Keratinocyte (primary cell): Measurements from ENCODE around the gene FRAT2. TPM values are rescaled to one million over a fixed set of nuclear protein-coding genes. Genes with fewer than 3 reads are reported as not detected.

ENCODE experiments used
- DNase-seq: peaks from one replicate; pipeline ENCODE4 v3.0.0-alpha.2; 2011; ENCODE audit warnings: low read depth, missing footprints, low spot score
- FAIRE-seq: peaks from 2 replicates; lab custom pipeline; 2011; peaks lifted over from hg19 to GRCh38; lab: Jason Lieb, UNC
- H2AFZ ChIP-seq: 2 replicates; pipeline ENCODE4 v1.6.0; 2012; ENCODE audit warnings: low read length, control low read depth, inconsistent platforms; ENCODE audit not compliant: control insufficient read depth
- H3K27ac ChIP-seq: 2 replicates; pipeline ENCODE4 v1.5.1; 2011; ENCODE audit warnings: low read length; ENCODE audit not compliant: control insufficient read depth, insufficient read depth
- H3K27me3 ChIP-seq: 3 replicates; pipeline ENCODE4 v1.6.0; 2011; ENCODE audit warnings: low read length; ENCODE audit not compliant: control insufficient read depth, insufficient read depth; ENCODE audit errors: extremely low read depth
- H3K36me3 ChIP-seq, 2 experiments: 2 replicates in 1 of 2; 3 replicates in 1 of 2; pipeline ENCODE4 v1.5.1; 2011; ENCODE audit warnings: low read length in 2 of 2, mild to moderate bottlenecking in 1 of 2; ENCODE audit not compliant: control insufficient read depth in 2 of 2, insufficient read depth in 2 of 2; ENCODE audit errors: extremely low read depth in 1 of 2
- H3K4me1 ChIP-seq: 3 replicates; pipeline ENCODE4 v1.5.1; 2011; ENCODE audit warnings: low read length; ENCODE audit not compliant: control insufficient read depth, insufficient read depth; ENCODE audit errors: extremely low read depth
- H3K4me2 ChIP-seq: 3 replicates; pipeline ENCODE4 v1.6.0; 2011; ENCODE audit warnings: low read depth, low read length; ENCODE audit not compliant: control insufficient read depth, insufficient read depth; ENCODE audit errors: extremely low read depth
- H3K4me3 ChIP-seq, 3 experiments: fragments of 200-600 bp in 1 of 3; sonication (generic) in 1 of 3; 2 replicates in 2 of 3; 3 replicates in 1 of 3; pipeline ENCODE4 v1.5.1; 2011 to 2016; ENCODE audit warnings: low read length in 3 of 3, mild to moderate bottlenecking in 3 of 3, control low read depth in 2 of 3, inconsistent platforms in 1 of 3, low read depth in 1 of 3, mixed read lengths in 1 of 3, mixed run types in 1 of 3, moderate library complexity in 1 of 3; ENCODE audit not compliant: control insufficient read depth in 2 of 3, insufficient read depth in 2 of 3; ENCODE audit errors: extremely low read depth in 1 of 3
- H3K79me2 ChIP-seq: 2 replicates; pipeline ENCODE4 v1.6.0; 2012; ENCODE audit warnings: low read length; ENCODE audit not compliant: control insufficient read depth, insufficient read depth
- H3K9ac ChIP-seq: 3 replicates; pipeline ENCODE4 v1.6.0; 2011; ENCODE audit warnings: low read length; ENCODE audit not compliant: control insufficient read depth, insufficient read depth; ENCODE audit errors: extremely low read depth
- H3K9me1 ChIP-seq: 3 replicates; pipeline ENCODE4 v1.6.0; 2011; ENCODE audit warnings: low read length; ENCODE audit not compliant: control insufficient read depth, insufficient read depth; ENCODE audit errors: extremely low read depth
- H3K9me3 ChIP-seq: 2 replicates; pipeline ENCODE4 v1.5.1; 2012; ENCODE audit warnings: low read depth, low read length; ENCODE audit not compliant: control insufficient read depth
- H4K20me1 ChIP-seq: 3 replicates; pipeline ENCODE4 v1.6.0; 2011; ENCODE audit warnings: low read length; ENCODE audit not compliant: control insufficient read depth, insufficient read depth; ENCODE audit errors: extremely low read depth
- EZH2 ChIP-seq: IDR thresholded peaks from one replicate; pipeline ENCODE4 v1.6.1; 2012; ENCODE audit warnings: inconsistent platforms, mild to moderate bottlenecking, low read length, moderate library complexity
- dilution Hi-C: fragments of 300-500 bp; cut with MboI; formaldehyde crosslinking; loops from one replicate; pipeline ENCODE4 v1.7.0; 2020; ENCODE audit warnings: low sequenced_read_pairs; ENCODE audit not compliant: extremely low pct_ligation_motif_present
- polyA plus RNA-seq, 5 experiments: library from polyadenylated mRNA; depleted of rRNA in 3 of 5; stranded (reverse) in 3 of 5; stranded (forward) in 1 of 5; unstranded in 1 of 5; fragments of >200 nt; gene quantifications; 1 replicate in 1 of 5; 2 replicates in 3 of 5; 3 replicates in 1 of 5; pipeline versions ENCODE4 v1.2.1 to v1.2.3, GENCODE V29; 2011 to 2012; ENCODE audit warnings: missing spikeins in 2 of 5, low read depth in 1 of 5, low replicate concordance in 1 of 5
- TF ChIP-seq, protein P1 (sequence below), 3 experiments: IDR thresholded peaks in 1 of 3; conservative IDR thresholded peaks in 1 of 3; optimal IDR thresholded peaks in 1 of 3; 2 replicates in 2 of 3; 3 replicates in 1 of 3; pipeline versions ENCODE3 to v1.5.1; 2011; ENCODE audit warnings: low read length in 3 of 3, mild to moderate bottlenecking in 3 of 3, moderate library complexity in 2 of 3, control low read depth in 1 of 3, inconsistent platforms in 1 of 3; ENCODE audit not compliant: insufficient read depth in 2 of 3; ENCODE audit errors: extremely low read depth in 1 of 3

The FRAT2 gene
- polyA plus RNA-seq, 1 donor (not counting 4 experiments of a cell fraction or from before 2014, with no cell fraction given), result 5.5 TPM

DNA sequence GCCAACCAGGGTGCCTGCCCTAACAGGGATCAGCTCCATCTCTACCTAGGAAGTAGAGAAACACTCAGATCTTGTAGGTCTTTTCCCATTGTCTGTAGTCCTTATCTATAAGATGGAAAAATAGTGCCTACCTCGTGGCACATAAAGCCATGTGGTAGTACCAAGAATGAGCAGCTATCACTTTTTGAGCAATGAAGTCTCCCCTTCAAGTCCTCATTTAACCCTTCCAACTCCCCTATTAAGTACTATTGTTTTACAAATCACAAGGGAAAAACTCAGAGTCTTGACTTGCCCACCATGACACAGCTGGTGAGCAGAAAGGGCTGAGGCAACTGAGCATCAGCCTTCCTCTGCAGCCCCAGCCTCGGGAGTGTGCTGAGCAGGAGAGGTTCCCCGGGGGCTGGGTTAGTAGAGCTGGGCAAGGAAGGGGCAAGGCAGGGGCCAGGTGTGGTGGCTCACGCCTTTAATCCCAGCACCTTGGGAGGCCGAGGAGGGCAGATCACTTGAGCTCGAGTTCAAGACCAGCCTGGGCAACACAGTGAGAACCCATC lies 3.3 kb downstream of the FRAT2 start:
- FAIRE-seq (no peak), DNase-seq (no peak)
- Histone ChIP-seq H3K9me1 (no peaks in the 10 kb centered on the region), H3K4me2 (peak overlapping the region; percentile 93), H2AFZ (no peak overlapping the region), H3K9ac (no peak overlapping the region), H3K36me3 (peaks cover 0 to 2% of the 10 kb centered on the region in 2 experiments), H3K79me2 (peaks cover 24% of the 10 kb centered on the region), H3K4me3 (no peak overlapping the region), H4K20me1 (no peaks in the 10 kb centered on the region), H3K4me1 (peaks cover 18% of the 10 kb centered on the region), H3K27ac (no peak overlapping the region), H3K9me3 (no peaks in the 10 kb centered on the region), H3K27me3 (no peaks in the 10 kb centered on the region)
- dilution Hi-C loops, result no loop called here
- TF ChIP-seq, protein P1, sequence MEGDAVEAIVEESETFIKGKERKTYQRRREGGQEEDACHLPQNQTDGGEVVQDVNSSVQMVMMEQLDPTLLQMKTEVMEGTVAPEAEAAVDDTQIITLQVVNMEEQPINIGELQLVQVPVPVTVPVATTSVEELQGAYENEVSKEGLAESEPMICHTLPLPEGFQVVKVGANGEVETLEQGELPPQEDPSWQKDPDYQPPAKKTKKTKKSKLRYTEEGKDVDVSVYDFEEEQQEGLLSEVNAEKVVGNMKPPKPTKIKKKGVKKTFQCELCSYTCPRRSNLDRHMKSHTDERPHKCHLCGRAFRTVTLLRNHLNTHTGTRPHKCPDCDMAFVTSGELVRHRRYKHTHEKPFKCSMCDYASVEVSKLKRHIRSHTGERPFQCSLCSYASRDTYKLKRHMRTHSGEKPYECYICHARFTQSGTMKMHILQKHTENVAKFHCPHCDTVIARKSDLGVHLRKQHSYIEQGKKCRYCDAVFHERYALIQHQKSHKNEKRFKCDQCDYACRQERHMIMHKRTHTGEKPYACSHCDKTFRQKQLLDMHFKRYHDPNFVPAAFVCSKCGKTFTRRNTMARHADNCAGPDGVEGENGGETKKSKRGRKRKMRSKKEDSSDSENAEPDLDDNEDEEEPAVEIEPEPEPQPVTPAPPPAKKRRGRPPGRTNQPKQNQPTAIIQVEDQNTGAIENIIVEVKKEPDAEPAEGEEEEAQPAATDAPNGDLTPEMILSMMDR (optimal IDR thresholded peaks at IDR 0.05 in 1 of 3, IDR thresholded peaks at IDR 0.05 in 1 of 3, conservative IDR thresholded peaks at IDR 0.05 in 1 of 3; ENCODE audit: extremely low read depth in 1 of 3, insufficient read depth in 2 of 3, low read length in 3 of 3), result no peak
- TF ChIP-seq EZH2, result no peak

DNA sequence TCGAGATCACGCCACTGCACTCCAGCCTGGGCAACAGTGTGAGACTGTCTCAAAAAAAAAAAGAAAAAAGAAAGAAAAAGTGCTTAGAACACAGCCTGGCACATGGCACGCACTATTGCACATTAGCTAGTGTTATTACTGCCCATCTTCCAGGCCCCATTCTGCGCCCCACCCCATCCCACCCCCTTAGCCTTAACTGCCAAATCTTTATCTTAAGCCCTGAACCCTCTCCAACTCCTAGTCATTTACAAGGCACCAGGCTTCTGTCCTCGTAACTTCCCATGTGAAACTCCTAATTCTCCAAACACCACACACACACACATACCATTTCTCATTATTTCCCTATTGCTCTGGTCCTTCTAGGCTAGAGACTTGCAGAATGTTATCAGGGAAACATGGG lies 4.8 kb downstream of the FRAT2 start:
- DNase-seq (no peak), FAIRE-seq (no peak)
- peaks cover 0 to 2% of the 10 kb centered on the region in 2 experiments for H3K36me3 ChIP-seq
- H3K9me3 ChIP-seq, result no peaks in the 10 kb centered on the region
- H3K4me3 ChIP-seq, result no peak overlapping the region
- H3K27me3 ChIP-seq, result no peaks in the 10 kb centered on the region
- no peak overlapping the region for H3K4me2 ChIP-seq
- H4K20me1 ChIP-seq, result no peaks in the 10 kb centered on the region
- peaks cover 14% of the 10 kb centered on the region for H3K4me1 ChIP-seq
- peaks cover 24% of the 10 kb centered on the region for H3K79me2 ChIP-seq
- dilution Hi-C loops, result no loop called here
- H2AFZ ChIP-seq, result no peak overlapping the region
- H3K27ac ChIP-seq, result no peak overlapping the region
- no peak overlapping the region for H3K9ac ChIP-seq
- TF ChIP-seq, protein P1 (optimal IDR thresholded peaks at IDR 0.05 in 1 of 3, IDR thresholded peaks at IDR 0.05 in 1 of 3, conservative IDR thresholded peaks at IDR 0.05 in 1 of 3; ENCODE audit: extremely low read depth in 1 of 3, insufficient read depth in 2 of 3, low read length in 3 of 3), result no peak
- no peak for TF ChIP-seq EZH2
- H3K9me1 ChIP-seq, result no peaks in the 10 kb centered on the region
